Upper lobe of left lung (tissue), 6 donors: Measurements from ENCODE around the gene PCBP3. TPM values are rescaled to one million over a fixed set of nuclear protein-coding genes. Genes with fewer than 3 reads are reported as not detected.

ENCODE experiments used
- ATAC-seq, 2 donors: fragments of 200-7000 bp; cut with Tn5 transposase; one replicate each; pipeline ENCODE4 v1.9.1; 2022; ENCODE audit warnings: mild to moderate bottlenecking in 2 of 2, moderate library complexity in 2 of 2; ENCODE audit not compliant: low FRiP score in 2 of 2
- DNase-seq, 2 donors: peaks; one replicate each; pipeline ENCODE4 v3.0.0-alpha.2; 2019 to 2020
- H3K27ac ChIP-seq, 4 donors: fragments of 200-600 bp; sonication (generic); one replicate each; pipeline ENCODE4 v1.5.1; 2016 to 2019
- H3K27me3 ChIP-seq, 4 donors: fragments of 200-600 bp; sonication (generic); one replicate each; pipeline ENCODE4 v1.5.1; 2017 to 2019
- H3K36me3 ChIP-seq, 4 donors: fragments of 200-600 bp; sonication (generic); one replicate each; pipeline ENCODE4 v1.5.1; 2016 to 2019
- H3K4me1 ChIP-seq, 4 donors: fragments of 200-600 bp; sonication (generic); one replicate each; pipeline ENCODE4 v1.5.1; 2018 to 2019
- H3K4me3 ChIP-seq, 4 donors: fragments of 200-600 bp; sonication (generic); one replicate each; pipeline ENCODE4 v1.5.1; 2017 to 2019; ENCODE audit warnings: mild to moderate bottlenecking in 2 of 4, moderate library complexity in 1 of 4
- H3K9me3 ChIP-seq, 4 donors: fragments of 200-600 bp; sonication (generic); one replicate each; pipeline ENCODE4 v1.5.1; 2018 to 2019
- EP300 ChIP-seq, 4 donors: sonication (generic); formaldehyde crosslinking; IDR thresholded peaks; one replicate each; pipeline ENCODE4 v1.5.1; 2017; ENCODE audit warnings: antibody characterized with exemption in 4 of 4, control low read depth in 2 of 4
- POLR2A ChIP-seq, 4 donors: fragments of 450-650 bp; IDR thresholded peaks; one replicate each; pipeline ENCODE4 v1.5.1; 2016 to 2017; ENCODE audit warnings: antibody characterized with exemption in 4 of 4, mild to moderate bottlenecking in 2 of 4
- POLR2AphosphoS5 ChIP-seq, 2 donors: sonication (generic); formaldehyde crosslinking; IDR thresholded peaks; one replicate each; pipeline ENCODE4 v1.5.1; 2017; ENCODE audit warnings: antibody characterized with exemption in 2 of 2
- WGBS, 2 donors: methylation state at CpG; one replicate each; pipeline ENCODE4 v1.1.5; 2017 to 2018; 5-methylcytosine and 5-hydroxymethylcytosine counted together
- total RNA-seq, 6 donors: library from RNA; depleted of rRNA in 4 of 6; stranded (reverse); fragments of >200 nt in 4 of 6; gene quantifications; one replicate each; pipeline versions ENCODE4 v1.1.0 to v1.2.1, GENCODE V29; 2016 to 2021
- TF ChIP-seq, protein P1 (sequence below), 6 experiments: fragments of 450-650 bp in 4 of 6; fragments of 200-600 bp in 2 of 6; sonication (generic) in 2 of 6; IDR thresholded peaks; one replicate each; pipeline ENCODE4 v1.5.1; 2016 to 2019; ENCODE audit warnings: antibody characterized with exemption in 6 of 6
- donor health status: DM: no; HTN: no; CAD: no; lungs with moderate emphysema.
- donor health status: DM: no; HTN: yes; CAD: no; lungs with severe emphysema.

Gene PCBP3
- total RNA-seq, 6 donors from 2014 or later = 0.78 to 10.5 (median 3.3) TPM

DNA sequence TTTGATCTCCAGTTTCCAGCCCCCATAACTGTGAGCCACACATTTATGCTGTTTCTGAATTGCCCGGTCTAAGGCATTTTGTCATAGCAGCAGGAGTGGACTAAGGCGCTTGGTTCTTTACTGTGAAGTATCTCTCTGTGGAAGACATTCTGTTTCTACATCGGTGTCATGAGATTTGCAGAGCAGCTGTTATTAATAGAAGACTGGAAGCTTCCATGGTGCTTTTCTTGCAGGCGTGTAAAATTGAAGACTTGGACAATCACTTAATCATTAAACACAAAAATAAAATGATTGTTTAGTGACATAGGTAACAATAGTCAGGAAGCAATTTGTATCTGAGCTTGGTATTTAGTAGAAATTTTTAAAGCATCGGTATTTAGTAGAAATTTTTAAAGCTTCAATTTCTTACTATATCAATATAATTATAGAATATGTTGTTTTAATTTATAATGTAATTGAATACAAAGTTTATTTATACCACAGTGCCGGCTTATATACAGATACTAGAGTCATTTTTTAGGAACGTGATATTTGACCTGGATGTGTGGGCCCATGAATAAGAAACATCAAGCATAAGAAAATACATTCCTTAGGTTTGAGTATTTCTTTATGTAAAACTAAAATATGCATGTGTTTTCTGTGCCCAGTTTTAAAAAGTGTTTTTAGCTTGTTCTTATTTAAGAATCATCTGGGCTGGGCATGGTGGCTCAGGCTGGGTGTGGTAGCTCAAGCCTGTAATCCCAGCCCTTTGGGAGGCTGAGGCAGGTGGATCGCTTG is 277.5 kb downstream of the PCBP3 start:
- no peaks in the 10 kb centered on the region for H3K4me1 ChIP-seq
- no peaks in the 10 kb centered on the region for H3K9me3 ChIP-seq
- H3K27me3 ChIP-seq = no peaks in the 10 kb centered on the region
- DNase-seq (no peak), ATAC-seq (no peak)
- TF ChIP-seq POLR2A (IDR thresholded peaks at IDR 0.05) (no peak), EP300 (IDR thresholded peaks at IDR 0.05) (no peak), POLR2AphosphoS5 (IDR thresholded peaks at IDR 0.05) (no peak)
- TF ChIP-seq, protein P1, sequence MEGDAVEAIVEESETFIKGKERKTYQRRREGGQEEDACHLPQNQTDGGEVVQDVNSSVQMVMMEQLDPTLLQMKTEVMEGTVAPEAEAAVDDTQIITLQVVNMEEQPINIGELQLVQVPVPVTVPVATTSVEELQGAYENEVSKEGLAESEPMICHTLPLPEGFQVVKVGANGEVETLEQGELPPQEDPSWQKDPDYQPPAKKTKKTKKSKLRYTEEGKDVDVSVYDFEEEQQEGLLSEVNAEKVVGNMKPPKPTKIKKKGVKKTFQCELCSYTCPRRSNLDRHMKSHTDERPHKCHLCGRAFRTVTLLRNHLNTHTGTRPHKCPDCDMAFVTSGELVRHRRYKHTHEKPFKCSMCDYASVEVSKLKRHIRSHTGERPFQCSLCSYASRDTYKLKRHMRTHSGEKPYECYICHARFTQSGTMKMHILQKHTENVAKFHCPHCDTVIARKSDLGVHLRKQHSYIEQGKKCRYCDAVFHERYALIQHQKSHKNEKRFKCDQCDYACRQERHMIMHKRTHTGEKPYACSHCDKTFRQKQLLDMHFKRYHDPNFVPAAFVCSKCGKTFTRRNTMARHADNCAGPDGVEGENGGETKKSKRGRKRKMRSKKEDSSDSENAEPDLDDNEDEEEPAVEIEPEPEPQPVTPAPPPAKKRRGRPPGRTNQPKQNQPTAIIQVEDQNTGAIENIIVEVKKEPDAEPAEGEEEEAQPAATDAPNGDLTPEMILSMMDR (IDR thresholded peaks at IDR 0.05) = no peak
- H3K36me3 ChIP-seq = no peaks in the 10 kb centered on the region
- no peak overlapping the region for H3K27ac ChIP-seq
- H3K4me3 ChIP-seq = no peak overlapping the region
- 91 to 94% methylated on average over 8 of the region's 8 CpGs for WGBS, 2 donors

DNA sequence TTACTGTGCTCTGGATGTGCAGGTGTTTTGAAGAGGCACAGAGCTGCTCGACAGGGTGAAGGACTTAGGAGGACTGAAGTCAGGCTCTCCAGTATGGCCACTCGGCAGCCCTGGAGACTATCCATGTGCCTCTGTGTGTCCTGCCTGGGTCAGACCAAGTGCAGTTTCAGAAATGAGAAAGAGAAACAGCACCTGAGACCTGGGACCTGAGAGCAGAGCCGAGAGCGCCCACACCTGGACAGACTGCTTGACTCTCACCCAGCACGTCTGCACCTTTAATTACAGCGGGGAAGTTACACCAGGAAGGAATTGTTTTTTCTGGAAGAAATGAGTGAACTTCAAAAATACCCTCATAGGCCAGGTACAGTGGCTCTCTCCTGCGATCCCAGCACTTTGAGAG is 278.4 kb downstream of the PCBP3 start:
- H3K4me1 ChIP-seq = no peaks in the 10 kb centered on the region
- no peaks in the 10 kb centered on the region for H3K36me3 ChIP-seq
- H3K4me3 ChIP-seq = no peak overlapping the region
- TF ChIP-seq, protein P1 (IDR thresholded peaks at IDR 0.05) = no peak
- TF ChIP-seq POLR2A (IDR thresholded peaks at IDR 0.05) (no peak), EP300 (IDR thresholded peaks at IDR 0.05) (no peak), POLR2AphosphoS5 (IDR thresholded peaks at IDR 0.05) (no peak)
- no peaks in the 10 kb centered on the region for H3K27me3 ChIP-seq
- no peaks in the 10 kb centered on the region for H3K9me3 ChIP-seq
- 69 to 81% methylated on average over 7 of the region's 7 CpGs for WGBS, 2 donors
- ATAC-seq (no peak), DNase-seq (no peak)
- H3K27ac ChIP-seq = no peak overlapping the region

DNA sequence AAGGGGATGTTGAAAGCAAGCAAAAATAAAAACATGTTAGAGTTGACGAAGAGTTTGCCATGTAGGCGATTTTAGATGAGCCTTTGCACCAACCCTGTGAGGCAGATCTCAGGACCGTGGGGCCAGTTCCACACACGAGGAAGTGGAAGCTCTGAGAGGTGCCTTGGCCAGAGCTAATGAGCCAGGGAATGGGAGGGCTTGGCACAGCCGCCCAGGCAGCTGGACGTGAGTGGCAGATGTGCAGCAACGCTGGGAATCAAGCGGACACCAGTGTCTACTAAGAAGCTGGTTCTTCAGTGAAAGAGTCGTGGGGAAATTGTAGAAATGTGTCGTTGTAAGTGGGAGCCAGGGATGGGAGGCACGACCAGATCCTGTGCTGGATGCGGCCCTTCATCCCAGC is 279.1 kb downstream of the PCBP3 start:
- Histone ChIP-seq H3K36me3 (no peaks in the 10 kb centered on the region), H3K4me1 (no peaks in the 10 kb centered on the region), H3K9me3 (no peaks in the 10 kb centered on the region), H3K4me3 (no peak overlapping the region), H3K27ac (no peak overlapping the region), H3K27me3 (no peaks in the 10 kb centered on the region)
- ATAC-seq (no peak), DNase-seq (no peak)
- 66 to 76% methylated on average over 11 to 12 of the region's 12 CpGs for WGBS, 2 donors
- TF ChIP-seq POLR2AphosphoS5 (IDR thresholded peaks at IDR 0.05) (no peak), EP300 (IDR thresholded peaks at IDR 0.05) (no peak), POLR2A (IDR thresholded peaks at IDR 0.05) (no peak)
- TF ChIP-seq, protein P1 (IDR thresholded peaks at IDR 0.05) = no peak

DNA sequence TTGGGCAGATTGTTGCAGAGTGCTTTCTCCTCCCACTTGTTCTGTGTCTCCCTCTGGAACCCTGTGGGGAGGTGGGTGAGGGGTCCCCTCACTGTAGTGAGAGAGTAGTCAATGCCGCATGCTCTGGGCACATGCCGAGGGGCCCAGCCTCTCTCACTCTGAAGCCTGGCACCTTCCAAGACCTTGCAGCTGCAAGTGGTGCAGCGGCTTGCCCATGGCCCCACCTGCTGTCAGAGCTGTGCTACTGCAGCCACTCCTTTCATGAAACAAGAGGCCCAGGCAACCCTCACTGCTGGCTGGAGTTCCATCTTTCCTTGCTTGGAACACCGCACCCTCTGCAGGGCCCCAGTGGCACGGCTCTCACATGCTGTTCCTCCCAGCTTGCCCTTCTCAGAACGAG is 279.6 kb downstream of the PCBP3 start:
- no peaks in the 10 kb centered on the region for H3K27me3 ChIP-seq
- H3K9me3 ChIP-seq = no peaks in the 10 kb centered on the region
- 24 to 33% methylated on average over 3 to 6 of the region's 6 CpGs for WGBS, 2 donors
- no peaks in the 10 kb centered on the region for H3K4me1 ChIP-seq
- H3K27ac ChIP-seq = no peak overlapping the region
- H3K36me3 ChIP-seq = no peaks in the 10 kb centered on the region
- TF ChIP-seq POLR2AphosphoS5 (IDR thresholded peaks at IDR 0.05) (no peak), EP300 (IDR thresholded peaks at IDR 0.05) (no peak), POLR2A (IDR thresholded peaks at IDR 0.05) (no peak)
- TF ChIP-seq, protein P1 (IDR thresholded peaks at IDR 0.05) = peak; percentile 66 to 82 (median 74)
- ATAC-seq = peak; percentile 74 to 88
- DNase-seq = peak; percentile 37 to 75
- H3K4me3 ChIP-seq = no peak overlapping the region

DNA sequence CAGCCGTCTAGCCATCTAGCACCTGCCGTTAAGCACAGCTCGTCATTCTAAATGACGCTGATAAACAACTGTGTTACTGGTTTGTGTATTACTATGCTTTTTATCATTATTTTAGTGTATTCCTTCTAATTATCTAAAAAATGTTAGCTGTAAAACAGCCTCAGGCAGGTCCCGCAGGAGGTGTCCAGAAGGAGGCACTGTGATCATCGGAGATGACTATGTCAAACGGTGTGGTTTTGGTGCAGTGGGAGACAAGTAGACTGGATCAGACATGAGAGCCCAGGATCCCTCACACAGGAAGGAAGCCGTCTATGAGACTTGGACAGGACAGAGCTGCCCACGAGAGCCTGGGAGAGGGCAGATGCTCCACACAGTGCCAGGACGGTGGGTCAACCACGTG is 282.8 kb downstream of the PCBP3 start:
- Histone ChIP-seq H3K27ac (no peak overlapping the region), H3K4me1 (no peaks in the 10 kb centered on the region), H3K27me3 (no peaks in the 10 kb centered on the region), H3K4me3 (no peak overlapping the region), H3K36me3 (no peaks in the 10 kb centered on the region), H3K9me3 (no peaks in the 10 kb centered on the region)
- 56 to 58% methylated on average over 11 of the region's 11 CpGs for WGBS, 2 donors
- TF ChIP-seq POLR2AphosphoS5 (IDR thresholded peaks at IDR 0.05) (no peak), POLR2A (IDR thresholded peaks at IDR 0.05) (no peak), EP300 (IDR thresholded peaks at IDR 0.05) (no peak)
- TF ChIP-seq, protein P1 (IDR thresholded peaks at IDR 0.05) = no peak
- no peak for ATAC-seq
- no peak for DNase-seq
